K562 (cell line): ENCODE measurements around the gene RAB31. TPM values are rescaled to one million over a fixed set of nuclear protein-coding genes. Genes with fewer than 3 reads are reported as not detected.

Experiments used
- CSDE1 ChIP-seq, 2 experiments: fragments of 450-650 bp; IDR thresholded peaks; 2 replicates each; pipeline ENCODE4 v1.6.1; 2016; ENCODE audit warnings: mild to moderate bottlenecking in 1 of 2
- EP400 ChIP-seq: fragments of 450-650 bp; IDR thresholded peaks from 2 replicates; pipeline ENCODE4 v1.6.1; 2017; ENCODE audit warnings: antibody characterized with exemption, mild to moderate bottlenecking, moderate library complexity
- GMEB1 ChIP-seq: fragments of 250-450 bp; sonication (Bioruptor Pico); IDR thresholded peaks from 2 replicates; pipeline ENCODE4 v1.4.0; 2020; ENCODE audit warnings: mild to moderate bottlenecking
- GTF2E2 ChIP-seq: fragments of 200-800 bp; sonication (Bioruptor generic); IDR thresholded peaks from 2 replicates; pipeline ENCODE4 v1.6.1; 2016; ENCODE audit warnings: missing genetic modification characterization, missing compliant biosample characterization
- HSF4 ChIP-seq: fragments of 250-450 bp; sonication (Bioruptor Pico); IDR thresholded peaks from 2 replicates; pipeline ENCODE4 v2.1.2; 2022; ENCODE audit warnings: mild to moderate bottlenecking, moderate library complexity, borderline replicate concordance
- KLF1 ChIP-seq: fragments of 450-650 bp; IDR thresholded peaks from 2 replicates; pipeline ENCODE4 v1.6.1; 2016; ENCODE audit warnings: missing genetic modification characterization, missing compliant biosample characterization
- LCOR ChIP-seq: sonication (generic); formaldehyde crosslinking; IDR thresholded peaks from 2 replicates; pipeline ENCODE4 v1.8.0; 2022; ENCODE audit warnings: mild to moderate bottlenecking, missing genetic modification reagents
- NFYB ChIP-seq: IDR thresholded peaks from 2 replicates; pipeline ENCODE4 v1.6.1; 2011; ENCODE audit warnings: mild to moderate bottlenecking, moderate library complexity; ENCODE audit not compliant: insufficient read length; ENCODE audit errors: extremely low read depth
- PHB ChIP-seq: fragments of 250-450 bp; sonication (Bioruptor Pico); IDR thresholded peaks from 2 replicates; pipeline ENCODE4 v1.5.0; 2021
- RBM39 ChIP-seq: fragments of 200-400 bp; formaldehyde crosslinking; optimal IDR thresholded peaks from 2 replicates; pipeline ENCODE3; 2018; ENCODE audit warnings: low read depth, low read length
- RNF219 ChIP-seq: fragments of 250-450 bp; sonication (Bioruptor Pico); IDR thresholded peaks from 2 replicates; pipeline ENCODE4 v1.5.0; 2022; ENCODE audit warnings: mild to moderate bottlenecking
- SIX5 ChIP-seq, 2 experiments: IDR thresholded peaks; 2 replicates each; pipeline ENCODE4 v1.6.1; 2011; ENCODE audit warnings: low read length in 2 of 2, borderline replicate concordance in 1 of 2, low read depth in 1 of 2, mild to moderate bottlenecking in 1 of 2, moderate library complexity in 1 of 2; ENCODE audit not compliant: insufficient read depth in 1 of 2
- TFE3 ChIP-seq: fragments of 450-650 bp; formaldehyde crosslinking; IDR thresholded peaks from 2 replicates; pipeline ENCODE4 v1.4.0; 2020; ENCODE audit warnings: mild to moderate bottlenecking, mixed read lengths
- THAP12 ChIP-seq: fragments of 250-450 bp; sonication (Bioruptor Pico); IDR thresholded peaks from 2 replicates; pipeline ENCODE4 v1.9.0; 2021; ENCODE audit warnings: mild to moderate bottlenecking, inconsistent platforms
- ZBTB17 ChIP-seq: fragments of 450-650 bp; formaldehyde crosslinking; IDR thresholded peaks from 2 replicates; pipeline ENCODE4 v1.4.0; 2020; ENCODE audit warnings: mild to moderate bottlenecking
- ZNF134 ChIP-seq: fragments of 250-450 bp; sonication (Bioruptor Pico); conservative IDR thresholded peaks from 2 replicates; pipeline ENCODE4 v1.4.0; 2020
- ZNF280B ChIP-seq: fragments of 250-450 bp; sonication (Bioruptor Pico); IDR thresholded peaks from 2 replicates; pipeline ENCODE4 v1.5.1; 2021; ENCODE audit warnings: mild to moderate bottlenecking
- polyA plus RNA-seq, 8 experiments: library from polyadenylated mRNA; depleted of rRNA in 4 of 8; stranded (reverse) in 5 of 8; unstranded in 3 of 8; fragments of >200 nt; fragmentation: Nextera tagmentation in 2 of 8; fragmentation: Illumina TruSeq in 1 of 8; extraction: Ambion mirVana in 2 of 8; extraction: Trizol in 1 of 8; gene quantifications; 2 replicates each; pipeline versions ENCODE4 v1.2.1 to v1.2.3, GENCODE V29; 2011 to 2014; ENCODE audit warnings: inconsistent platforms in 1 of 8, missing spikeins in 1 of 8
- total RNA-seq, 7 experiments: library from RNA; depleted of rRNA in 6 of 7; stranded (reverse); fragments of >200 nt in 6 of 7; fragmentation: Illumina TruSeq in 2 of 7; extraction: Trizol in 2 of 7; gene quantifications; 2 replicates each; pipeline versions ENCODE4 v1.2.1 to v1.2.3, GENCODE V29; 2011 to 2021; ENCODE audit warnings: low replicate concordance in 1 of 7

RAB31 gene
- total and polyA plus RNA-seq, 9 of the 15 experiments (the other 6 are each of a cell fraction or from before 2014, with no cell fraction given) = 20.7 to 70.4 (median 41.3) TPM

- TF ChIP-seq GMEB1 (CRISPR knock-in tag) (no peak), TFE3 (CRISPR knock-in tag) (no peak), SIX5 (IDR thresholded peaks at IDR 0.05; ENCODE audit: borderline replicate concordance in 1 of 2, insufficient read depth in 1 of 2, low read depth in 1 of 2, low read length in 2 of 2) (no peak), EP400 (no peak), HSF4 (CRISPR knock-in tag) (no peak), RBM39 (no peak), RNF219 (CRISPR knock-in tag) (no peak), NFYB (peak; percentile 4), ZNF134 (CRISPR knock-in tag) (no peak; the same call in 1 of the 2 replicates), CSDE1 (IDR thresholded peaks at IDR 0.05) (no peak), LCOR (peak; percentile 91), PHB (CRISPR knock-in tag) (no peak), GTF2E2 (peak; percentile 93), ZBTB17 (CRISPR knock-in tag) (peak; percentile 66; the same call in 1 of the 2 replicates), ZNF280B (CRISPR knock-in tag) (no peak), KLF1 (peak; percentile 41; the same call in 1 of the 2 replicates), THAP12 (CRISPR knock-in tag) (no peak)
Observed at GRCh38 chr18:9876867-9877654, 169.0 kb downstream of the RAB31 start (continued).
